HepG2 (cell line): ENCODE measurements around the gene NKAIN4.

Source experiments
- NFYB ChIP-seq: sonication (generic); formaldehyde crosslinking; IDR thresholded peaks from 2 replicates; pipeline ENCODE4 v1.4.0; 2020; ENCODE audit warnings: missing genetic modification reagents
- ZZZ3 ChIP-seq: sonication (generic); formaldehyde crosslinking; IDR thresholded peaks from 2 replicates; pipeline ENCODE4 v1.4.0; 2020; ENCODE audit warnings: missing genetic modification reagents, mild to moderate bottlenecking, borderline replicate concordance

DNA sequence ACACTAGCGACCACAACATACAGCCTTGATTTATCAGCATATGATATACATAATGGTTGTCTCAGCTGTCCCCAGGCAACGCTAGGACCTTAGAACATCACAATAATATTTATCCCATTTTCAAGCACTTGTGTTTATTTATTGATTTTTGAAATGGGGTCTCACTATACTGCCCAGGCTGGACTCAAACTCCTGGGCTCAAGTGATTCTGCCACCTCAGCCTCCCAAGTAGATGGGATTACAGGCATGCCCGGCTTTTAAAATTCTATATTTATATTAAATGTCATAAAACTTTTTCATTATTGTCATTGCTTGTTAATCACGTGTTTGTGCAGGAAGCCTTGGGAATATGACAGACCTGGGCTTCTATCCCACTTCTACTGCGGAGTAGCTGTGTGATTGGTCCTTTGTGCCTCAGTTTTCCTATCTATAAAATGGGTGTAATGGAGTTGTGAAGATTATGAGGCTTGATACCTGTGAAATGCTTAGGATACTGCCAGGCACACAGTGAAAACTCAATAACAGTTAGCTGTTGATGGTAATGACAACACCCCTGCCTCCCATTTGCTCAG lies 48.9 kb upstream of the NKAIN4 start:
- no peak for TF ChIP-seq ZZZ3
- no peak for TF ChIP-seq NFYB (CRISPR knock-in tag)
